ENCODE measurements around the gene KIF3A.

DNA sequence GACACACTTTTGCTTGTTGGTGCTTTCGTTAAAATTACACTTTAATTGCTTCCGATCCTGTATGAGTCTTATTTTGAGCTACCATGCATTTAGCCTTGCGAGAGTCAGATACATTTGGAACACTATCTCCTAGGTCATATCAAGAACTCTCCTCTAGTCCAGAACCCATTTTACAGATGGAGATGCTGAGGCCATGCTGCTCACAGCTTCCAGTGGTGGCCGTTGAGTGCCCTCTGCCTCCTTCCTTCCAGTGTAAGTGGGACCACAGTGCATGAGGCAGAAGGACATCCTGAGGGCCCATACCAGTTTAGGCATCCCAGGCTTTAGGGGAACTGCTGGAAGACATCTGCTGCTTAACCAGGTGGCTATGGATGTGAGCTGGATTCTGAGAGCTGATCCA lies 16.8 kb upstream of the KIF3A start:
- TF ChIP-seq, protein P1, sequence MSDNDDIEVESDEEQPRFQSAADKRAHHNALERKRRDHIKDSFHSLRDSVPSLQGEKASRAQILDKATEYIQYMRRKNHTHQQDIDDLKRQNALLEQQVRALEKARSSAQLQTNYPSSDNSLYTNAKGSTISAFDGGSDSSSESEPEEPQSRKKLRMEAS (IDR thresholded peaks at IDR 0.05) = no peak
- TF ChIP-seq, protein P2, sequence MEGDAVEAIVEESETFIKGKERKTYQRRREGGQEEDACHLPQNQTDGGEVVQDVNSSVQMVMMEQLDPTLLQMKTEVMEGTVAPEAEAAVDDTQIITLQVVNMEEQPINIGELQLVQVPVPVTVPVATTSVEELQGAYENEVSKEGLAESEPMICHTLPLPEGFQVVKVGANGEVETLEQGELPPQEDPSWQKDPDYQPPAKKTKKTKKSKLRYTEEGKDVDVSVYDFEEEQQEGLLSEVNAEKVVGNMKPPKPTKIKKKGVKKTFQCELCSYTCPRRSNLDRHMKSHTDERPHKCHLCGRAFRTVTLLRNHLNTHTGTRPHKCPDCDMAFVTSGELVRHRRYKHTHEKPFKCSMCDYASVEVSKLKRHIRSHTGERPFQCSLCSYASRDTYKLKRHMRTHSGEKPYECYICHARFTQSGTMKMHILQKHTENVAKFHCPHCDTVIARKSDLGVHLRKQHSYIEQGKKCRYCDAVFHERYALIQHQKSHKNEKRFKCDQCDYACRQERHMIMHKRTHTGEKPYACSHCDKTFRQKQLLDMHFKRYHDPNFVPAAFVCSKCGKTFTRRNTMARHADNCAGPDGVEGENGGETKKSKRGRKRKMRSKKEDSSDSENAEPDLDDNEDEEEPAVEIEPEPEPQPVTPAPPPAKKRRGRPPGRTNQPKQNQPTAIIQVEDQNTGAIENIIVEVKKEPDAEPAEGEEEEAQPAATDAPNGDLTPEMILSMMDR (IDR thresholded peaks at IDR 0.05 in 2 of 3, conservative IDR thresholded peaks at IDR 0.05 in 1 of 3; ENCODE audit: borderline replicate concordance in 1 of 3, insufficient read depth in 1 of 3, low read depth in 2 of 3, low read length in 2 of 3) = no peak
- no peak for TF ChIP-seq ZNF274 (IDR thresholded peaks at IDR 0.05; ENCODE audit: low read depth, low read length)
- no peak for TF ChIP-seq POLR2A (IDR thresholded peaks at IDR 0.05; ENCODE audit: borderline replicate concordance, extremely low read depth, insufficient read depth, insufficient read length)
